Renal cortex interstitium (tissue), 15 donors: Measurements from ENCODE around the gene TMEM94. TPM values are rescaled to one million over a fixed set of nuclear protein-coding genes. Genes with fewer than 3 reads are reported as not detected.
"Not testable (repeated sequence)": the region's sequence is repeated elsewhere in the genome, so short reads cannot be mapped to it uniquely, and the experiment has no call there.

Experiments
- DNase-seq, 11 donors: peaks; one replicate each; pipeline ENCODE4 v3.0.0-alpha.2; 2013; ENCODE audit warnings: low read depth in 9 of 11, low spot score in 4 of 11; ENCODE audit errors: extremely low read depth in 1 of 11
- long read RNA-seq, 16 experiments: transcript quantifications; one replicate each; lab custom pipeline, GENCODE V29; 2026
- polyA plus RNA-seq, 3 donors: library from polyadenylated mRNA; unstranded; fragments of 120-200 nt; gene quantifications; one replicate each; pipeline ENCODE4 v1.2.1, GENCODE V29; 2013; ENCODE audit not compliant: insufficient read length in 3 of 3

TMEM94 gene
- polyA plus RNA-seq, result 100 to 1,000 TPM in 1 of 3 donors, 10 to 100 TPM in 2; 91.6 to 101 (median 96.7) TPM
- long read RNA-seq, donor 1, partial matches to known transcripts, result 14 of 15 reads
- long read RNA-seq, donor 1, other reads (novel, unspliced or antisense), result 0 of 15 reads
- long read RNA-seq, donor 2, result 0 reads
- long read RNA-seq, donor 3, partial matches to known transcripts, result 17 of 17 reads
- long read RNA-seq, donor 3, other reads (novel, unspliced or antisense), result 0 of 17 reads
- long read RNA-seq, donor 4, partial matches to known transcripts, result 5 of 7 reads
- long read RNA-seq, donor 4, other reads (novel, unspliced or antisense), result 0 of 7 reads
- long read RNA-seq, donor 5, result 0 reads
- long read RNA-seq, donor 6, partial matches to known transcripts, result 21 of 22 reads
- long read RNA-seq, donor 6, other reads (novel, unspliced or antisense), result 0 of 22 reads
- long read RNA-seq, donor 7, partial matches to known transcripts, result 28 of 28 reads
- long read RNA-seq, donor 7, other reads (novel, unspliced or antisense), result 0 of 28 reads
- long read RNA-seq, donor 8, result 0 reads
- long read RNA-seq, donor 9, partial matches to known transcripts, result 13 of 13 reads
- long read RNA-seq, donor 9, other reads (novel, unspliced or antisense), result 0 of 13 reads
- long read RNA-seq, donor 10, partial matches to known transcripts, result 16 of 17 reads
- long read RNA-seq, donor 10, other reads (novel, unspliced or antisense), result 0 of 17 reads
- long read RNA-seq, donor 11, partial matches to known transcripts, result 28 of 28 reads
- long read RNA-seq, donor 11, other reads (novel, unspliced or antisense), result 0 of 28 reads
- long read RNA-seq, donor 12, partial matches to known transcripts, result 12 of 12 reads
- long read RNA-seq, donor 12, other reads (novel, unspliced or antisense), result 0 of 12 reads
- long read RNA-seq, donor 13, result 0 reads
- long read RNA-seq, donor 14, result 0 reads
- long read RNA-seq, donor 15, partial matches to known transcripts, result 11 of 12 reads
- long read RNA-seq, donor 15, other reads (novel, unspliced or antisense), result 0 of 12 reads
- long read RNA-seq, donor 16, full-length matches to known transcripts, result 4 of 133 reads
- long read RNA-seq, donor 16, partial matches to known transcripts, result 129 of 133 reads
- long read RNA-seq, donor 16, other reads (novel, unspliced or antisense), result 0 of 133 reads

DNA sequence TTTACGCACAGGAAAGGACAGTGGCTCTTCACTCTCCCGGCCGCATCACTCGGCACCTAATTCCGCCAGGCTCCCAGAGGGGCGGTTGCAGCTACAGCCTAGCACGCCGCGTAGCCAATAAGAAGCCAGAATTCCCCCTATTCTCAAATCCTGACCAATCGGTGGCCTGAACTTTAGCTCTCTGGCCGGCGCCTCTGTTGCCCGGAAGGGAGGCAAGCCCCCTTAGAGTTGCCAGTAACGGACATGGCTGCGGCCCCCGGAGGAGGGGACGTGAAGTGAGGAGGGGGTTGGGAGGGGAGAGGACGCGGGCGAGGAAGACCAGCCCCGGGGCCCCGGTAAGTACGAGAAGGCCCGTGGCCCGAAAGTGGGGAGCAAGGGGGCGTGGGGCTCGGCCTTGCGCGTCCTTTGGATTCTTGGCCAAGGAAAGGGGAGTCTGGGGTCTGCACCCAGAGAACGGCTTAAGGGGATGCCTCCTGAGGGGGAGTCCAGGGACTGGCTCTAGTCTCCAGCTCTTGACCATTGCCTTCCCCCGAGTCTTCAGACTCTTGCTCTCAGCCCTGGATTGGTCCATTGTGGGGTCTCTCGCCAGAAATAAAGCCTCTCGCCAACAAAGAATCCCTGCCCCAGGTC is at the start of gene TMEM94:
TSS of gene TMEM94 (plus strand) at position 219 of the 630 bp plus-strand sequence. CDS start 15,271 bp downstream, outside the sequence.
- DNase-seq, result peak; percentile 95 to 99 (median 97)

GRCh38 chr17:75407655-75408352 is 48.6 kb upstream of the TMEM94 start:
- DNase-seq, result no peak

- no peak for DNase-seq
Measured at GRCh38 chr17:75410141-75410540, 46.3 kb upstream of the TMEM94 start.

- no peak for DNase-seq
Measured at GRCh38 chr17:75411328-75412067, 44.9 kb upstream of the TMEM94 start.

- DNase-seq, result peak in 3 of 11 donors; percentile 68 to 74 (median 69)
Measured at GRCh38 chr17:75412455-75413317, 43.7 kb upstream of the TMEM94 start.

- DNase-seq, result no peak
Measured at GRCh38 chr17:75414488-75414887, 41.9 kb upstream of the TMEM94 start.

GRCh38 chr17:75416006-75416405 is 40.4 kb upstream of the TMEM94 start:
- no peak for DNase-seq

DNA sequence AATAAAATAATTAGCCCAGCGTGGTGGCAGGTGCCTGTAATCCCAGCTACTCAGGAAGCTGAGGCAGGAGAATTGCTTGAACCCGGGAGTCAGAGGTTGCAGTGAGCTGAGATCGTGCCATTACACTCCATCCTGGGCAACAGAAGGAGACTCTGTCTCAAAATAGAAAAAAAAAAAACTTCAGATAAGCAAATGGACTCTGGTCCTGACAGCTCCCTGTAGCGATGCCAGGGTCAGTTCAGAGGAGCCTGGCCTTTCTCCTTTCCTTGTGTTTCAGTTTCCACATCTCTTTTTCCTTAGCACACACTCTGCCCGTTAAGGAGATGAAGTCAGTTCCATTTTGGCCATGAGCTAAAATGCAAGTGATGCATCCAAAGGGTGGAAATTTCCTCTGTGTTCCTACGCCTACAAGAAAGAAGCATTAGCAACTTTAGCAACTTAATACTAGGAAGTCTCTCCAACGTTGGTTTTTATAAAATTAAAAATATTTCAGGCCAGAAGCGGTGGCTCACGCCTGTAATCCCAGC is 39.3 kb upstream of the TMEM94 start:
- no peak for DNase-seq

- no peak for DNase-seq
Measured at GRCh38 chr17:75418531-75418930, 37.9 kb upstream of the TMEM94 start.

- DNase-seq, result no peak
Measured at GRCh38 chr17:75428543-75429469, 27.6 kb upstream of the TMEM94 start.

- DNase-seq, result peak in 2 of 11 donors; percentile 49 to 52
Measured at GRCh38 chr17:75430159-75430974, 26.1 kb upstream of the TMEM94 start.

DNA sequence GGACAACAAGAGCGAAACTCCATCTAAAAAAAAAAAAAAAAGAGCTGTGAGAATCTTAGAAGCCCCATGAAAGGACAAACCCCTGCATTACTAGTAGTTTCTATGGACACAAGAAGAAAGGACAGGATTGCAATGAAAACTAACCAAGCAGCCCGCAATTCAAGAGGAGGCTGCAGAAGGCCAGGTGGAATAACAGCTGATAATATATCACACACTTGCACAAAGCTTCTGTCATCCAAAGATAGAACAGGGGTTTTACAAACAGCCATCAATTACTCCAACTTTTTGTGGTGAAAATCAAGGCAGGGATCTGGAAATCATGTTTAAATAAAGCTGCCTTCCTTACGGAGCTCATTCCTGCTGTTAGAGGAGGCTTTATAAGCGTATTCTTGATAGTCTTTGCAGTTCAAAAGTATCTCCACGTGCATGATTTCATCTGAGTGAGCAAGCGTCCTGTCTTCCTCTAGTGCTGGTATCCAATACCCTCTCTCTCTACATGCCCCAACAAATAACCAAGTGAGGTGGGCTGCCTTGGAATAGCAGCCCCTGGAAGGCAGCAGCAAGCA is 23.1 kb upstream of the TMEM94 start:
- peak in 1 of 11 donors; percentile 21 for DNase-seq

DNA sequence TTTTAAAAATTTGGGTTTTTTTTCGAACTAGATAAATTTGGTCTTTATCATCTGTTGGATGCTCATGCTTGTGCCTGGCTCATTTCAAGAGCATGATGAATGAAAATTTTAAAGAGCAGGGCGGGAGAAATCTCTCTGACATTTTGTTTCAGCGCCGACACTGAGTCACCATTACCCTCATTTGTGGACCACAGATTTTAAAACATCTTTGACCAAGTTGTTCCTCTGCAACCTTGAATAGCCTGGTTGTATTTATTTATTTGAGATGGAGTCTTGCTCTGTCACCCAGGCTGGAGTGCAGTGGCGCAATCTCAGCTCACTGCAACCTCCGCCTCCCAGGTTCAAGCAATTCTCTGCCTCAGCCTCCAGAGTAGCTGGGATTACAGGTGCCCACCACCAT is 22.0 kb upstream of the TMEM94 start:
- not testable (repeated sequence) for DNase-seq

- not testable (repeated sequence) for DNase-seq
Measured at GRCh38 chr17:75437404-75437803, 19.0 kb upstream of the TMEM94 start.
